Measurements from ENCODE around the gene PKDCC. TPM values are rescaled to one million over a fixed set of nuclear protein-coding genes. Genes with fewer than 3 reads are reported as not detected.
"Not testable (repeated sequence)": the region's sequence is repeated elsewhere in the genome, so short reads cannot be mapped to it uniquely, and the experiment has no call there.

Gene PKDCC
- polyA plus RNA-seq, 12 donors: 104 to 205 (median 117) TPM; not detected in 1

DNA sequence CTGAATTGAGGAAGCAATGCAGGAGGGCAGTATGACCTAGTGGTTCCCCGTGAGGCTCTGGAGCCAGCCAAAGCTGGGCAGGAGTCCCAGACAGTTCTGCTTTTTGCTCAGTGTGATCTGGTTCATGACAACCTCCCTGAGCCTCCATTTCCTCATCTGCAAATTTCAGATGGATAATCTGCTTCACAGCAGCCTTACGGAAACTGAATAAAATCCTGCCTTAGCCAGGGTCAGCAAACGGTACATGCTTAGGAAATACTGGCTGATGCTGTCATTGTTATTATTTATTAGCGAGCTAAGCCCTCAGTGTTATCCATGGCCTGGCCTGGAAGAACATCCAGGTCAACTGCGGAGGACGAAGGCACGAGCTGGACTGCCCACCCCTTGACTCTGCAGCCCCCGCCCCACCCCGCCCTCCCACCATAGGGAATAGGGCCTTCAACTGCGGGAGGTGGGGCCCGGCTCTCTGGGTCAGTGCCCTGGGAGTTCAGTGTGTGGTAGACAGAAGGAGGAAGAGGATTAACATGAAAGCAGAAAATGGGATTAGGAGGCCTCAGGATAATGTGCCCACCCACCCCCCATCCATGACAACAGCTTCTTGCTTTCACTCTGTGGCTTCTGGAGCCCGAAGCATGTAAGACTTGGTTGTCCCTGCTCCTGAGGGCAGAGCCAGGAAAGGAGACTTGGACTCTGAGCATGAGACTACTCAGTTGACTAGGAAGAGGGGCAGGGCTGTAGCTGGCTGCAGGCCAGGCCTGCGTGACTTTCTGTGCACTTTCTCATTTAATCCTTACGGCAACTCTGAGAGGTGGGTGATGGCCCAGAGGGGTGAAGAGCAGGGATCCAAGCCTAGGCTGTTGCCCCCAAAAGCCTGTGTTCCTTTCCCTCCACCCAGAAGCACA lies 13.1 kb downstream of the PKDCC start:
- DNase-seq: no peak

DNA sequence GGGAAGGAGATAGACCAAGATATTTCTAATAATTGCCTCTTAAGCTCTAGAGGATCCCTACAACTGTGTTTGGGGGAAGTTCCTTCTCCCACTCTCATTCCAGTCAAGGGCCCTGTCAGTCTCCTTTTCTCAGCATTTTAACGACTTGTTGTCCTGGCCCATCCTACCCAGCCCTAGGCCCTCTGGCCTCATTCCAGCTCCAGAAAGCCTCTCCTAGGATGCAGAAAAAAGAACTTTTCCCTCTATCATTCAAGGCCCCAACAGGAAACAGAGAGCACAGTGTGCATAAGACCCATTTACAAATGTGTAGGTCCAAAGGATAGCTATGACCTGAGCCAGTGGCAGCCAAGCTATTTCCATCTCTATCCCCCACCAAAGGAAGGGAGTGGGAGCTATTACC lies 14.0 kb downstream of the PKDCC start:
- DNase-seq: no peak

DNA sequence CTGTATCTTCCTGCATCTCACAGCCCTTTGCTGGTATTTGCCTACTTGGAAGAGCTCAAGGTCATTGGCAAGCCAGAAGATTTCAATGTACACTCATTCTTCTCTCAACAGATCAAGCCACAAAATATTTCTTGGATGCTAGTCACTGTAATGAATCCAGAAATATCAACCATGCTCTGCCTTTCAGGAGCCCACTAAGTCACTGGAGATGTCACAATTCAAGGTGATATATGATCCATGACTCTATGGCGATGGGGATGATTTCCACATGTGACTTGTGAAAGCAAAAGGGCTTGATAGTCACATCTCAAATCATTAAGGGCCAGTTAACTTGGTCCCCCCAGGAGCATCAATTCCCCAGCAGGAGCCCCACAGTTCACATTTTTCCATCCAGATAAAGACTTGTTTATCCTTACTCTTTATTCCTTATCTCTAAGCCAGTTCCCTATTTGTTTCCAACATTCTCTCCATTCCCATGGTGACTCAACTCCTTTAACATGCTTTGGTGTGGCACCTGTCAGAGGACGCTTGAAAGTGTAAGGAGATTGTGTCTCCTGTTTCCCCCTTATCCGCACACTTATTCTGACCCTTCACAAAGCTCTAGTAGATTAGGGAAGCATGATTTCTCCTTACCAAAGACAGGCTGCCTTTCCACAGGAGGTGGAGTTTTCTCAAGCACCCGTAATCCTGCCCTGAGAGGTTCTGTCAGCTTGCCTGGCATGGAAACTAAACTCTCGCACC lies 15.8 kb downstream of the PKDCC start:
- DNase-seq: no peak

DNA sequence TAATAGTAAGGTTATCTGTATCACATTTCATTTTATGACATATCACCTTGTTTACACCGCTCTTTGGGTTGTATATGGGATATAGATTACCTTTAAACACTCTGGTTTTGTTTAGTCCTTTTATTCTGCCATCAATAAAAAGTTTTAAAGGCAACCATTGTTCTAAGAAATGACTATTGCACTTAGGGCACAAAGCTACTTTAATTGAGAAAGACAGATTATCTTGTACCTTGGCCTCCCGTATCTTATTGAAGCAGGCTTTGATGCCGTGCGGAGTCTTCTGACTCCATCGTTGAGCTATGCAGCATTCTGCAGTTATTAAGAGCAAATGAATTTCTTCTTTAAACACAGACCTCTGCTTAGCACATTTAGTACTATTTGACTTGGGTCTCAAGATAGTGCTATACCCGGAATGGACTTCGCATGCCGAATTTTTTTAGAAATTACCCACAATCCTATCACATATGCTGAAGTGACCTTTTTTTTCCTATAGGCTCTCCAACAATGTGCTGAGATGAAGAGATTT lies 16.7 kb downstream of the PKDCC start:
- DNase-seq: no peak

DNA sequence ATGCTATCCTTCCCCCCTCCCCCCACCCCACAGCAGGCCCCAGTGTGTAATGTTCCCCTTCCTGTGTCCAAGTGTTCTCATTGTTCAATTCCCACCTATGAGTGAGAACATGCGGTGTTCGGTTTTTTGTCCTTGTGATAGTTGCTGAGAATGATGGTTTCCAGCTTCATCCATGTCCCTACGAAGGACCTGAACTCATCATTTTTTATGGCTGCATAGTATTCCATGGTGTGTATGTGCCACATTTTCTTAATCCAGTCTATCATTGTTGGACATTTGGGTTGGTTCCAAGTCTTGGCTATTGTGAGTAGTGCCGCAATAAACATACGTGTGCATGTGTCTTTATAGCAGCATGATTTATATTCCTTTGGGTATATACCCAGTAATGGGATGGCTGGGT lies 17.9 kb downstream of the PKDCC start:
- not testable (repeated sequence) for DNase-seq

DNA sequence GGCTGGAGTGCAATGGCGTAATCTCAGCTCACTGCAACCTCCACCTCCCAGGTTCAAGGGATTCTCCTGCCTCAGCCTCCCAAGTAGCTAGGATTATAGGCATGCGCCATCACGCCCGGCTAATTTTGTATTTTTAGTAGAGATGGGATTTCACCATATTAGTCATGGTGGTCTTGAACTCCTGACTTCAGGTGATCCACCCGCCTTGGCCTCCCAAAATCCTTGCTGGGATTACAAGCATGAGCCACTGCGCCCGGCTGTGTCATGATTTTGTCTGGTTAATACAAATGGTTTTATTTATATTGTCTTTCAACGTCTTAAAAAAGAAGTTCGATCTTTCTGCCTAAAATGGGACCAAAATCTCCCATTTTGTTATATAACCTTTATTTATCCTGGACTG lies 19.2 kb downstream of the PKDCC start:
- not testable (repeated sequence) for DNase-seq

DNA sequence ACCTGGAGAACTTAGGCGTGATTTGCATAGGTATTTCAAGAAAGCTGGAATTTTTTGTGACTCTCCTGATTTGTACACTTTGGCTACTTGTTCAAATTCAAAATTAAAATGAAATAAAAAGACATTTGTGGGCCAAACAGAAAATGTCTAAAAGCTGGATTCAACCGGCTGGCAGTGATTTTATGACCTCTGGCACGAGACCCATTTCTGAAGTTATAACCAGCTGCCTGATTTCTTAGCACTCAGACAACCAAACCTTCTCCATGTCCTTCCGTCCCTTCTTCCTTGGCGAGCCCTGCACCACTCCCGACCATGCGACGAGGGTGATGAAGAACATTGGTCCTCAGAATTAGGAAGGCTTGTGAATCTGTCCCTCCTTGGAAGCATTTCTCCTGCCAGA lies 19.7 kb downstream of the PKDCC start:
- DNase-seq: no peak

DNA sequence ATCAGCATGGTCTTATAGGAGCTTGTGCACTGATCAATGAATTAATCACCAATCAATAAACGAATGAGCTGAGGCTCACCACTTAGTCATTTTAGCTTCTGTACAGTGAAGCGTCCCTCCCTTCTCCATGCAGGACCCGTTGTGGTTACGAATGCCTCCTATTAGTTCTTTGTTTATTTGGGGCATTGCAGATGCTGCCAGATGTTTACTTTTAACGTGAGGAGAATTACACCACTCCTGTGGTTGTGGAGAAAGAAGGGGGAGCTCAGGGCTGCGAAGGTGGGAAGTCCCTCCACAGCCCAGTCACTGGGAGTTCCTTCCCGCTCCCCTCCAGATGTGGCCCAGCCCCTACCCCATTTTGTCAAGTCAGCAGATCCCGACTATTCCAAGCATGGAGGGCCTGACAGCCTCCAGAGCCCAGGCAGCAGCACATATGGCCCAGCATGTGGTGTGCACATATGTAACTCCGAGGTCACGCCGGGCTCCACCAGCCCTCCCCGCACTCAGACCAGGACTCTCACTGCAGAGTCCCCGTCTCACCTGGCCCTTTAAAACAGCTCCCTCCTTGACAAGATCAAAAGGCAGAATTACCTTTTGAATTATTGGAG lies 20.9 kb downstream of the PKDCC start:
- no peak for DNase-seq

DNA sequence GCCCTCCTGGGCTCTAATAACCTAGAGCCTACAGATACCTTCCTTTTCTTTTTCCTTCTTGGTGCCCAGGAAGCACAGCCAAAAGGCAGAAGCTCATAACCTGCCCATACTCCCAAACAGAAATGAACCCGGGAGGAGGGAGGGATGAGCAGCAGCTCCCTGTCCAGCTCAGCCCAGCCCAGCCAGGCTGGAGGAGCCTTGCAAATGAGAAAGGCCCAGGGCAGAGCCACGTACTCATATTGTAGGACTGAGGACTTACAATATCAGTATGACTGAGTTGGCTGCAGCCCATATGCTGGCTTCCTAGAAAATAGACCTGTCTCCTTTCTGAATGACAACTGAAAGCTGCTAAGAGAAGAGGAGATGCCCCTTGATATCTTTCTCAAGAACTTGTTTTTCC lies 21.7 kb downstream of the PKDCC start:
- no peak for DNase-seq

DNA sequence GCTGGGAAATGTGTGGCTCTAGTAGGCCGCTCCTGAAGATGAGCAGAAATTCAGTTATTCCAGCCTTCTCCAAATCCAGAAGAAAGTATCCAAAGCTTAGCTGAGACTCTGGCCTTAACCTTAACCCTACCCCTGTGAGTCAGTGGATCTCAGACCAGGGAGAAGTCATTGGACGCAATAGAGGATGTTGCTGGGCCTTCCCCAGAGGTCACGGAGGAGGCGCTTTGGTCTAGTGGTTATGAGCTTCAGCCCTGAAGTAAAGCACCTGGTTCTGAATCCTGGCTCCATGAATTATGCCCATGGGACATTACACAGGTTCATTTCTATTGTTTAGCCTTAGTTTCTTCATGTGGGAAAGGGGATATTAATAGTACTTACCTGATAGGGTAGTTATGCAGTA lies 24.0 kb downstream of the PKDCC start:
- no peak for DNase-seq

DNA sequence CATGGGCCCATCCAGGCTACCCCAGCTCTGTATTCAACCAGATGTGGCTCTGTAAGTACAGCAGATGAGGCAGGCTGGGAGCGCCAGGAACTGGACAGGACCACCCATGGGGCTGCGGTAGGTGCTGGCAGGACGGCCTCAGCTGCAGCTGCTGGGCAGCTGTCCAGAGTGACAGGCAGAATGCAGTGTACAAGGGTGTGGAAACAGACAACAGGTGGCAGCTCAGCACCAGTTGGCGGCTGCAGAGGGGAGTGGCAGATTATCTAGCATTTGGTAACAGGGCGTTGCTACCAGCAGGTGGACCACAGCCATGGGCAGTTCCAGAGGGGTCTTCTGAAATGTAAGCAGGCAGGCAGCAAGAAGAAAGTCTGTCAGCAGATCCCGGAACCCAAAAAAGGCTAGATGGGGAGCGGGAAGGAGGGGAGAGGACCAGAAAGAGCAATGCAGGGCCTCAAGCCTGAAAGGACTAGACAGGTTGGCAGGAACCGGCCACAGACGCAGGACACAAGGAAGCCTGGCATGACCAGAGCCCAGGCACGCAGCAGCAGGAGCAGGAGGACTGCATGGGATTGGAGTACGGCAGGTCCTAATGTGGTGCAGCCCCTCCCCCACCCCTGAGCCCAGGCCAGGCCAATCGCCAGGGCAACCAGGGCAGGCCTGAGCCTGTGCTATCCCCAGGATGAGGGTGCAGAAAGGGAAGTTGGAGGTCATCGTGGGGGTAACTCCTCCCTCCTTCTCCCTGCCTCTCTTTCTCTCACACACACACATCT lies 24.7 kb downstream of the PKDCC start:
- peak; percentile 72 for DNase-seq

DNA sequence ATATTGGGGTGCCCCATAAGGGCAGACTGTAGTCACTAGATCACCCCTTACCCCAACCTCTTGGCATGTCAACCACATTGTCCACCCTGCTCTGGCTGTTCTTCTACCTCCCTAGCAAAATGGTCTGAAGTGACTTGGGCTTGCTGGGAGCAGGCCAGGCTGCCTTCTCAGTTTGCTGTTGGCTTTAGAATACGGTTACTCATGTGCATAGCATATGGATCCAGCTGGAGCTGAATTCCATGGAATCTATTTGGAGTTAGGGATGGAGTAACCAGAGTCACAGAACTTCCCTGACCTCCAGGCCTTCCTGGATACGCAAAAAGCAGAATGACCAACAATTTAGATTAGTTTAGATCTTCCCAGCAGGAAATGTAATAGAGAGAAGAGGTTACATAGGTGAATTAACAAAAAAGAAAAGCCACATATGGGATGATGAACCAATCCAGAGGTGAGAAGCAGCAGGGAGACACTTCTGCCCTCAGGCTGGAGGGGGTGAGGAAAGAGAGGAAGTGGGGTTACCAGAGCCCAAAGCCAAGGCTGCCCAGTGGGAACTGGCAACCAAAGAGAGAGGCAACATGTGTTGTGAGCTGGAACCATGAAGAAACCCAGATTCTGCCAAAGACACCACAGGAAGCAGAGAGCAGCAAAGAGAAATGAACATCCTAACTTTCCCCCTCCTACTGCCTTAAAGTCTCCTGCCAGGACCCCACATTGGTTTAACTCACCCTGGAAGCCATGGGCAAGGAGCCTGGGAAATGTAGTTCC lies 26.1 kb downstream of the PKDCC start:
- DNase-seq: peak; percentile 59

DNA sequence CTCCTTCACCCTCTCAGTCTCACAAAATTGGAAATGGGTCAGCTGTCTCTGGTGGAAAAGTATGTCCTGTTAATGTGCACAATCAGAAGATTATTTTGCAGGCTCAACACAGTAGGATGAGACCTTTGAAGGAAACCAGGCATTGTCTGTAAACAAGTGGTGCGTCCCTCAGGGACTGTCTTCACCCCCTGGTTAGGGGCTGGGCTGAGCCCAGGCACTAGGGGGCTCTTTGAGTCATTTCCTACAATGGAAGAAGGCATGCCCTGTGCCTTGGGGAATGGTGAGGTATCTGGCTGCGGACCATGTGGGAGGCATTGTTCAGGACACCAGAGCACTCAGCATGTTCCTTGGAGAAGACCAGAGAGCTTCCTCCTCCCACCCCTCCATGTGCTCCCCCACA lies 26.8 kb downstream of the PKDCC start:
- DNase-seq: no peak

DNA sequence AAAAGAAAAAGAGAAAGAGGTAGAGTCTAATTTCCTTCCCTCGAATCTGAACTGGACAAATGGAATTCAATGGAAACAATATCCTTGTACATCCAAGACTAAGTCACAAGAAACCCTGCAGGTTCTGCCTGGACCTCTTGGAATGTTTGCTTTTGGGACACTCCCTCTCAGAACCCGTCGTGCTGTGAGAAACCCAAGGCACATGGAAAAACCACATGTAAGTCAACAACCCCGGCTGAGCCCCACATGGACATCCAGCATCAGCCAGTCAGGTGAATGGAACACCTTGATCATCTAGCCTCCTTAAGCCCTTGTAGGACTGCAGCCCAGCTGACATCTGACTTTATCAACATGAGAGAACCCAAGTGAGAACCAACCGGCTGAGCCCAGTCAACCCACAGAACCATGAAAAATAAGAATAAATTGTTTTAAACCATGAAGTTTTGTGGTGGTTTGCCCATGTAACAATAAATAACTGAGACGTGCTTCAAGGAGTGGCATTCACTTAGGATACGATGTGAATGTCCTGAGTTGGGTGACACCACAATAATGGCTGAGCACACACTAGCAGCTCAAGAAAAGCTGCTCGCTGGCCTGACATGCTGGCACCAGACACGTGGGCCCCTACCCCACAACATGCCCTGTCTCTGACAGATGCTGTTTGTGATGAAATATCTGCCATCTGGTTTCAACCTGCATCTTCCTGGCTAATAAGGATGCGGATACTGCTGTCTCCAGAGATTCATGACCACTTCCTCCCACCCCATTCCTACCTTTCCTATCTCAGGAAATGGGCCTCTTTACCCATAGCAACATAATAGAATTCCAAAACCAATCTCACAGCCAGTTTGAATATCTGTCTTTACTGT lies 28.8 kb downstream of the PKDCC start:
- DNase-seq: no peak

DNA sequence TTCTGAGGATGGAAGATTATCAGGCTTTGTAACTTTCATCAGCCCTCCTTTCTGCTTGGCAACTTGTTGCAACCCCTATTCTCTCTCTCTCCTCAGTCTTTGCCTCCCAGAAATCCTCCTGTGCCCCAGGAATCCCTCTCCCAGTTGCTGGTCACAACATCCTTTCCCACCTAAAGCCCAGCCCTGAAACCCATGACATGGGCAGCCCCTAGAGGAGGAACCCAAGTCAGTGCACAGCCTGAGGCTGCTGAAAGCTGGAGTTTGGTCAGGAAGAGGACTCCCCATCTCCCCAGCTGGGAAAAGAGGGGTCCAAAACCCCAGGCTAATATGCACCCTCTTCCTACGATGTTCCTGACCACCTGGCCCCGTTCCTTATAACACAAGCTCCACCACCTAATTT lies 29.5 kb downstream of the PKDCC start:
- no peak for DNase-seq

DNA sequence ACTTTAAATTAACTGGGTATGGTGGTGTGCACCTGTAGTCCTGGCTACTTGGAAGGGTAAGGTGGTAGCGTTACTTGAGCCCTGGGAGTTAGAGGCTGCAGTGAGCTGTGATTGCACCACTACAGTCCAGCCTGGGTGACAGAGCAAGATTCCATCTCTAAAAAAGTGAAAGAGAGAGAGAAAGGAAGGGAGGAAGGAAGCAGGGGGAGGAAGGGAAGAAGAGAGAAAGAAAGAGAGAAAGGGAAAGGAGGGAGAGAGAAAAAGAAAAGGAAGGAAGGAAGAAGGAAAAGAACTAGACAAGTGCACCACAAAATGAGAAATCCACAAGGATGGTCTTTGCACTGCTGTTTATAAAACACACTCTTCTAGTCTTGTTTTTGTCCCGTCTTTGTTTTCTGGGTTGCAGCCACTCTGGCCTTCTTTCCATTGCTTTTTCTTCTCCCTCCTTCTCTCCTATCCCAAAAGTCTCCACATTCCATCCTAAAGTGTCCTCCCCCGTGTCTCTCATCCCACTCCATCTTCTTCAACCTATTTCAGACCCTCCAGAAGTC lies 32.0 kb downstream of the PKDCC start:
- no peak for DNase-seq

DNA sequence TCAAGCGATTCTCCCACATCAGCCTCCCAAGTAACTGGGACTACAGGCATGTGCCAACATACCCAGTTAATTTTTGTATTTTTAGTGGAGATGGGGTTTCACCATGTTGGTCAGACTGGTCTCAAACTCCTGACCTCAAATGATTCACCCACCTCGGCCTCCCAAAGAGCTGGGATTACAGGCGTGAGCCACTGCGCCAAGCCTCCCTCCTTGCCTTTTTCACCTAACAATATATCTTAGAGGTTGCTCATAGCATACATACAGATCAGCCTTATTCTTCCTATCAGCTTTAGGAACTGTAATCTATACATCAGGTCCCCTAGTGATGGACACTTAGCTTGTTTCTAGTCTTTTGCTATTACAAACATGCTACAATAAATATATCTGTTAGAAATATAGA lies 33.3 kb downstream of the PKDCC start:
- DNase-seq: not testable (repeated sequence)

DNA sequence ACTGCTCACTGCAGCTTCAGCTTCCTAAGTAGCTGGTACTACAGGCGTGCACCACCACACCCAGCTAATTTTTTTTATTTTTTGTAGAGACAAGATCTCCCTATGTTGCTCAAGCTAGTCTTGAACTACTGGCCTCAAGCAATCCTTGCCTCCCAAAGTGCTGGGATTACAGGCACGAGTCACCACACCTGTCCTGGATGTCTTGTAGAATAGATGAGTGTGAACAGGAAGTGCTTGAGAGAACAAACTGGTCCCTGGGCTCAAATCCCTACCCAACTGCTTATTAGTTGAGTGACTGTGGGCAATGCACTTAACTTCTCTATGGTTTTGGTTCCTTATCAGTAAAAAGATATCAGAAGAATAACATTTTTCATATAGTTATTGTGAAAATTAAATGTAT lies 34.2 kb downstream of the PKDCC start:
- DNase-seq: no peak

DNA sequence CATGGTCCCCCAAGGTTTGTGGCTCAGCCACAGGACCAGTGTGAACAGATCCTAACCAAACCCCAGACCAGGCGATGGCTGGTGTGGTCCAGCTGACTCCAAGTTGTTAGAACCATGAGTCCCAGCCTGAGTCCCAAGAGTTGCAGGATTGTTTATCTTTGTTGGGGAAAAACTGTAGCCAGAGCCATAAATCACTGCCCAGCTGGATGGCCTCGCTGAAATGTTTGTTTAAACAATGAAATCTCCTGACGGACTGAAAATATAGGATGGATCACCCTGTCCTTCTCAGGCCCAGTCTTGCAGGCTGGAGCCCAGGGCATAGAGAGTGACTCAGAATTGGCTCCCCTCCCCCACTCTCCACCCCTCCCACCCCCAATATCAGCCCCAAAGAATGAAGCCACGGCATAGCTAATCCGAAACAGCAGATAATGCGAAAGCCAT lies 36.4 kb downstream of the PKDCC start:
- DNase-seq: no peak

All from muscle of arm (tissue), 12 donors.